HG03103 (cell line): ENCODE measurements around the gene DMRTC2.

Source experiments
- ATAC-seq: cut with Tn5 transposase; IDR thresholded peaks from one replicate; pipeline ENCODE4 v1.9.1; 2021; ENCODE audit warnings: low read depth; ENCODE audit not compliant: unreplicated experiment

DMRTC2 gene

GRCh38 chr19:41845001-41845050, at the start of gene DMRTC2:
DMRTC2 (plus strand) TSS chr19:41845042; CDS start chr19:41847429, 2,387 bp downstream.
- no peak for ATAC-seq

GRCh38 chr19:41796362-41796761, 48.5 kb upstream of the DMRTC2 start, which contains the start of gene CEACAM3:
CEACAM3 (plus strand) TSS chr19:41796587; CDS start chr19:41796678, 91 bp downstream.
- no peak for ATAC-seq

- ATAC-seq = no peak
These were observed 47.9 kb upstream of the DMRTC2 start for GRCh38 chr19:41796901-41797300.

- ATAC-seq = no peak
These were observed 45.3 kb upstream of the DMRTC2 start for GRCh38 chr19:41799444-41800000.

- no peak for ATAC-seq
These were observed 43.8 kb upstream of the DMRTC2 start for GRCh38 chr19:41801031-41801430.

GRCh38 chr19:41801792-41802211, 43.0 kb upstream of the DMRTC2 start:
- no peak for ATAC-seq

GRCh38 chr19:41802770-41803169, 42.1 kb upstream of the DMRTC2 start:
- no peak for ATAC-seq

- ATAC-seq = no peak
These were observed 40.5 kb upstream of the DMRTC2 start for GRCh38 chr19:41804336-41804735.

- ATAC-seq = no peak
These were observed 37.7 kb upstream of the DMRTC2 start for GRCh38 chr19:41807176-41807575.

- ATAC-seq = no peak
These were observed 35.9 kb upstream of the DMRTC2 start for GRCh38 chr19:41808663-41809566.

GRCh38 chr19:41810301-41810700, 34.5 kb upstream of the DMRTC2 start:
- no peak for ATAC-seq

GRCh38 chr19:41811036-41811435, 33.8 kb upstream of the DMRTC2 start:
- ATAC-seq = no peak

- no peak for ATAC-seq
These were observed 32.9 kb upstream of the DMRTC2 start for GRCh38 chr19:41811981-41812380.

GRCh38 chr19:41813911-41814310, 30.9 kb upstream of the DMRTC2 start:
- ATAC-seq = no peak

GRCh38 chr19:41815301-41815700, 29.5 kb upstream of the DMRTC2 start:
- no peak for ATAC-seq

GRCh38 chr19:41816761-41817160, 28.1 kb upstream of the DMRTC2 start:
- no peak for ATAC-seq

GRCh38 chr19:41821003-41821735, 23.7 kb upstream of the DMRTC2 start:
- no peak for ATAC-seq

- ATAC-seq = no peak
These were observed 6.7 kb upstream of the DMRTC2 start for GRCh38 chr19:41837981-41838708.

GRCh38 chr19:41839211-41839610, 5.6 kb upstream of the DMRTC2 start:
- no peak for ATAC-seq

- no peak for ATAC-seq
These were observed 1.5 kb upstream of the DMRTC2 start for GRCh38 chr19:41843371-41843770.

- ATAC-seq = no peak
These were observed 241 bp upstream of the DMRTC2 start, which contains the start of gene LYPD4 for GRCh38 chr19:41844601-41845000. LYPD4 (minus strand) TSS chr19:41844683; CDS start chr19:41839285, 5,398 bp downstream.
